ENCODE data around the gene PRR29.

Gene PRR29

GRCh38 chr17:64042700-64043485 lies 44.7 kb downstream of the PRR29 start:
- Histone ChIP-seq H3K4me1 (ENCODE audit: insufficient read depth, low read length) (no peaks in the 10 kb centered on the region), H3K36me3 (ENCODE audit: insufficient read depth, low read depth, low read length) (no peaks in the 10 kb centered on the region), H3K27me3 (ENCODE audit: insufficient read depth, low read length) (no peaks in the 10 kb centered on the region), H3K9me3 (ENCODE audit: insufficient read depth, low read depth, low read length) (no peaks in the 10 kb centered on the region), H3K9ac (ENCODE audit: low read depth, low read length) (no peak overlapping the region), H3K27ac (ENCODE audit: low read length) (no peak overlapping the region), H3K4me3 (ENCODE audit: low read length) (no peak overlapping the region)

DNA sequence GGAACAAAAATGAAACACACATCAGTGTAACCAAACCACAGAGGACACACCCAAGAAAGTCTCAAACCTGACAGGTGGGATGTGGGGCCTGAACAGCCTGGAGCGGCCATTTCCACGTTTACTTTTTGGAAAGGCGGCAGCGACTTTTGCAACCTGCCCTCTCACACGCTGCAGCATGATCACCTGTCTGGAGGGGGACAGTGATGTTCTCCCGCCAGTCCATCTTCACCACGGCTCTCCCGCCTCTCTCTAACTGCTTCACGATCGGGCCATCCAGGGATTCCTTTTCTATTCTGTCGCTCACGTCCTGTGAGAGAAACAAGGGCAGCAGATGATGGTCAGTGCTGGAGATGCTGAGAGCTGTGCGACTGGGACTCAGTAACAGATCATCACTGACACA lies 47.0 kb downstream of the PRR29 start:
- H3K9ac ChIP-seq (ENCODE audit: low read depth, low read length), result no peak overlapping the region
- no peaks in the 10 kb centered on the region for H3K9me3 ChIP-seq (ENCODE audit: insufficient read depth, low read depth, low read length)
- H3K4me1 ChIP-seq (ENCODE audit: insufficient read depth, low read length), result no peaks in the 10 kb centered on the region
- no peak overlapping the region for H3K27ac ChIP-seq (ENCODE audit: low read length)
- H3K4me3 ChIP-seq (ENCODE audit: low read length), result no peak overlapping the region
- H3K36me3 ChIP-seq (ENCODE audit: insufficient read depth, low read depth, low read length), result no peaks in the 10 kb centered on the region
- no peaks in the 10 kb centered on the region for H3K27me3 ChIP-seq (ENCODE audit: insufficient read depth, low read length)

GRCh38 chr17:64048805-64049204 lies 50.7 kb downstream of the PRR29 start:
- no peak overlapping the region for H3K27ac ChIP-seq (ENCODE audit: low read length)
- no peaks in the 10 kb centered on the region for H3K27me3 ChIP-seq (ENCODE audit: insufficient read depth, low read length)
- no peak overlapping the region for H3K9ac ChIP-seq (ENCODE audit: low read depth, low read length)
- H3K4me1 ChIP-seq (ENCODE audit: insufficient read depth, low read length), result no peaks in the 10 kb centered on the region
- H3K9me3 ChIP-seq (ENCODE audit: insufficient read depth, low read depth, low read length), result no peaks in the 10 kb centered on the region
- no peaks in the 10 kb centered on the region for H3K36me3 ChIP-seq (ENCODE audit: insufficient read depth, low read depth, low read length)
- no peak overlapping the region for H3K4me3 ChIP-seq (ENCODE audit: low read length)

DNA sequence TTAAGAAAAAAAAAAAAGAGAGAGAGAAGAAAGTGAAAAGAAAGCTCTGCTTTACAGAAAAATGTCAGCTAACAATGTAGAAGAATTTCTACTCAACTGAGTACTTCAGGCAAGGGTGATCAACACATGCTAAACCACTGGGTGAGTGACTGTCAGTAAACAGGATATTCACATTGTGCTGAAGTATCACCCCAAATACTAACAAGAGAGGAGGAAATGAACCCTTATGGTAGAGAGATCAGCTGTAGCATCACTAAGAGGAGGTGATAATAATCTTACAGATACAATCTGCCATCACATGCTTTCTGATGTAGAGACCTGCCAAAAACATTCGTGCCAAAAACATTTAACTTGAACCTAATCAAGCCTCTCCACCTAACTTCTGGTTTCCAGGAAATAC lies 53.0 kb downstream of the PRR29 start:
- Histone ChIP-seq H3K4me3 (ENCODE audit: low read length) (no peak overlapping the region), H3K9ac (ENCODE audit: low read depth, low read length) (no peak overlapping the region), H3K9me3 (ENCODE audit: insufficient read depth, low read depth, low read length) (no peaks in the 10 kb centered on the region), H3K4me1 (ENCODE audit: insufficient read depth, low read length) (peaks cover 4% of the 10 kb centered on the region; the same call in 1 of the 2 replicates), H3K27ac (ENCODE audit: low read length) (no peak overlapping the region), H3K36me3 (ENCODE audit: insufficient read depth, low read depth, low read length) (no peaks in the 10 kb centered on the region), H3K27me3 (ENCODE audit: insufficient read depth, low read length) (no peaks in the 10 kb centered on the region)

- H3K9me3 ChIP-seq (ENCODE audit: insufficient read depth, low read depth, low read length), result no peaks in the 10 kb centered on the region
- no peaks in the 10 kb centered on the region for H3K36me3 ChIP-seq (ENCODE audit: insufficient read depth, low read depth, low read length)
- H3K27me3 ChIP-seq (ENCODE audit: insufficient read depth, low read length), result no peaks in the 10 kb centered on the region
- peaks cover 11% of the 10 kb centered on the region for H3K4me1 ChIP-seq (ENCODE audit: insufficient read depth, low read length)
- no peak overlapping the region for H3K27ac ChIP-seq (ENCODE audit: low read length)
- H3K9ac ChIP-seq (ENCODE audit: low read depth, low read length), result no peak overlapping the region
- H3K4me3 ChIP-seq (ENCODE audit: low read length), result no peak overlapping the region
Measured at GRCh38 chr17:64053101-64053500, 55.0 kb downstream of the PRR29 start.
